Gastroesophageal sphincter (tissue), 4 donors: ENCODE results near the gene ACP4. TPM values are rescaled to one million over a fixed set of nuclear protein-coding genes. Genes with fewer than 3 reads are reported as not detected.

Experiments used
- ATAC-seq: fragments of 150-250 bp; one replicate; pipeline ENCODE4 v1.9.1; 2016; ENCODE audit warnings: mild to moderate bottlenecking, moderate library complexity
- H3K27ac ChIP-seq, 4 donors: fragments of 200-600 bp; sonication (generic) in 3 of 4; 1 replicate in 3 of 4; 2 replicates in 1 of 4; pipeline ENCODE4 v1.5.1; 2016 to 2019
- H3K27me3 ChIP-seq: fragments of 200-600 bp; sonication (generic); one replicate; pipeline ENCODE4 v1.5.1; 2019
- H3K36me3 ChIP-seq, 2 donors: fragments of 200-600 bp; sonication (generic); one replicate each; pipeline ENCODE4 v1.5.1; 2019; ENCODE audit warnings: control low read depth in 1 of 2
- H3K4me1 ChIP-seq, 3 donors: fragments of 200-600 bp; sonication (generic); 1 replicate in 2 of 3; 2 replicates in 1 of 3; pipeline ENCODE4 v1.5.1; 2016 to 2019; ENCODE audit warnings: control low read depth in 2 of 3
- H3K4me3 ChIP-seq, 2 donors: fragments of 200-600 bp; sonication (generic); one replicate each; pipeline ENCODE4 v1.5.1; 2019; ENCODE audit warnings: mild to moderate bottlenecking in 1 of 2, moderate library complexity in 1 of 2
- H3K9me3 ChIP-seq, 3 donors: fragments of 200-600 bp; sonication (generic); one replicate each; pipeline ENCODE4 v1.5.1; 2017 to 2019; ENCODE audit warnings: control low read depth in 2 of 3
- EP300 ChIP-seq: sonication (generic); formaldehyde crosslinking; IDR thresholded peaks from one replicate; pipeline ENCODE4 v1.6.1; 2017; ENCODE audit warnings: antibody characterized with exemption, mild to moderate bottlenecking
- POLR2A ChIP-seq, 2 donors: fragments of 450-650 bp; IDR thresholded peaks; one replicate each; pipeline ENCODE4 v1.6.1; 2017; ENCODE audit warnings: antibody characterized with exemption in 2 of 2, mild to moderate bottlenecking in 2 of 2, moderate library complexity in 1 of 2
- POLR2AphosphoS5 ChIP-seq: sonication (generic); formaldehyde crosslinking; IDR thresholded peaks from one replicate; pipeline ENCODE4 v1.6.1; 2017; ENCODE audit warnings: antibody characterized with exemption
- WGBS, 2 donors: methylation state at CpG; one replicate each; pipeline ENCODE4 v1.1.5; 2018; ENCODE audit warnings: low coverage in 1 of 2; 5-methylcytosine and 5-hydroxymethylcytosine counted together
- total RNA-seq, 4 donors: library from RNA; depleted of rRNA; stranded (reverse); fragments of >200 nt; gene quantifications; one replicate each; pipeline ENCODE4 v1.1.0, GENCODE V29; 2016
- TF ChIP-seq, protein P1 (sequence below), 4 experiments: fragments of 200-600 bp in 2 of 4; fragments of 450-650 bp in 2 of 4; sonication (generic) in 1 of 4; IDR thresholded peaks; one replicate each; pipeline ENCODE4 v1.5.1; 2017 to 2019; ENCODE audit warnings: antibody characterized with exemption in 4 of 4, mild to moderate bottlenecking in 2 of 4, moderate library complexity in 2 of 4

The ACP4 gene
- total RNA-seq, 4 donors from 2014 or later = not detected

- Histone ChIP-seq H3K9me3 (peaks cover 0 to 9% (median 0%) of the 10 kb centered on the region in 3 donors), H3K27me3 (peaks cover 66% of the 10 kb centered on the region), H3K4me3 (no peak overlapping the region), H3K36me3 (no peaks in the 10 kb centered on the region), H3K27ac (no peak overlapping the region), H3K4me1 (peaks cover 0 to 14% (median 5%) of the 10 kb centered on the region in 3 donors)
- WGBS, 2 donors = 76 to 83% methylated on average over 3 to 9 of the region's 10 CpGs
- no peak for ATAC-seq
- no peak for TF ChIP-seq POLR2A (IDR thresholded peaks at IDR 0.05)
- TF ChIP-seq EP300 = no peak
- no peak for TF ChIP-seq POLR2AphosphoS5
- TF ChIP-seq, protein P1, sequence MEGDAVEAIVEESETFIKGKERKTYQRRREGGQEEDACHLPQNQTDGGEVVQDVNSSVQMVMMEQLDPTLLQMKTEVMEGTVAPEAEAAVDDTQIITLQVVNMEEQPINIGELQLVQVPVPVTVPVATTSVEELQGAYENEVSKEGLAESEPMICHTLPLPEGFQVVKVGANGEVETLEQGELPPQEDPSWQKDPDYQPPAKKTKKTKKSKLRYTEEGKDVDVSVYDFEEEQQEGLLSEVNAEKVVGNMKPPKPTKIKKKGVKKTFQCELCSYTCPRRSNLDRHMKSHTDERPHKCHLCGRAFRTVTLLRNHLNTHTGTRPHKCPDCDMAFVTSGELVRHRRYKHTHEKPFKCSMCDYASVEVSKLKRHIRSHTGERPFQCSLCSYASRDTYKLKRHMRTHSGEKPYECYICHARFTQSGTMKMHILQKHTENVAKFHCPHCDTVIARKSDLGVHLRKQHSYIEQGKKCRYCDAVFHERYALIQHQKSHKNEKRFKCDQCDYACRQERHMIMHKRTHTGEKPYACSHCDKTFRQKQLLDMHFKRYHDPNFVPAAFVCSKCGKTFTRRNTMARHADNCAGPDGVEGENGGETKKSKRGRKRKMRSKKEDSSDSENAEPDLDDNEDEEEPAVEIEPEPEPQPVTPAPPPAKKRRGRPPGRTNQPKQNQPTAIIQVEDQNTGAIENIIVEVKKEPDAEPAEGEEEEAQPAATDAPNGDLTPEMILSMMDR (IDR thresholded peaks at IDR 0.05) = no peak
These were observed 47.1 kb downstream of the ACP4 start for GRCh38 chr19:50837300-50837699.

- no peak for TF ChIP-seq EP300
- TF ChIP-seq POLR2AphosphoS5 = no peak
- TF ChIP-seq, protein P1 (IDR thresholded peaks at IDR 0.05) = no peak
- no peak for TF ChIP-seq POLR2A (IDR thresholded peaks at IDR 0.05)
- 3 to 14% methylated on average over 3 to 6 of the region's 6 CpGs for WGBS, 2 donors
- Histone ChIP-seq H3K4me1 (peaks cover 0 to 14% (median 5%) of the 10 kb centered on the region in 3 donors), H3K4me3 (no peak overlapping the region), H3K36me3 (no peaks in the 10 kb centered on the region), H3K27me3 (peaks cover 56% of the 10 kb centered on the region), H3K27ac (no peak overlapping the region), H3K9me3 (peaks cover 0 to 17% (median 0%) of the 10 kb centered on the region in 3 donors)
- ATAC-seq = no peak
These were observed 48.0 kb downstream of the ACP4 start for GRCh38 chr19:50838239-50838638.

DNA sequence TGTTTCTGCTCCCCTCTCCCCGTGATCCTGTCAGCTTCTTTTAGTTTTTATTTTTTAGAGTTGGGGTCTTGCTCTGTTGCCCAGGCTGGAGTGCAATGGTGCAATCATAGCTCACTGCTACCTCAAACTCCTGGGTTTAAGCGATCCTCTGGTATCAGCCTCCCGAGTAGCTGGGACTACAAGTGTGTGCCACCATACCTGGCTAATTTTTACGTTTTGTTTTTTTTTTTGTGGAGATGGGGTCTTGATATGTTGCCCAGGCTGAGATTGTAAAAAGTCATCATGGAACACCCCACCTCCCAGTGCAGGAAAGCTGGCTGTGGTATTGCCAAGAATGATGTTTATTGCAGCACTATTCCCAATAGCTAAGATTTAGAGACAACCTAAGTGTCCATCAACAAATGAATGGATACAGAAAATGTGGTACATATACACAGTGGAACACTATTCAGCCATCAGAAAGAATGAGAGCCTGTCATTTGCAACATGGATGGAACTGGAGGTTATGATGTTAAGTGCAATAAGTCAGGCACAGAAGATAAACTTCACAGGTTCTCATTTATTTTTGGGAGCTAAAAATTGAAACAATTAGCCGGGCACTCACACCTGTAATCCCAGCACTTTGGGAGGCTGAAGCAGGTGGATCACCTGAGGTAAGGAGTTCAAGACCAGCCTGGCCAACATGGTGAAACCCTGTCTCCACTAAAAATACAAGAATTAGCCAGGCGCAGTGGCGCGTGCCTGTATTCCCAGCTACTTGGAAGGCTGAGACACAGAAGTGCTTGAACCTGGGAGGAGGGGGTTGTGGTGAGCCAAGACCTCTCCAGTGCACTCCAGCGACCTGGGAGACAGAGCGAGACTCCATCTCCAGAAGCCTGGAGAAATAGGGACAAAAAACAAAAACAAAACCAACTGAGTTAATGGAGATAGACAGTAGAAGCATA, 49.8 kb downstream of the ACP4 start:
- WGBS, 2 donors = 66 to 92% methylated on average over 4 to 5 of the region's 10 CpGs
- H3K27me3 ChIP-seq = peaks cover 52% of the 10 kb centered on the region
- peaks cover 0 to 14% (median 5%) of the 10 kb centered on the region in 3 donors for H3K4me1 ChIP-seq
- no peak overlapping the region for H3K4me3 ChIP-seq
- TF ChIP-seq, protein P1 (IDR thresholded peaks at IDR 0.05) = no peak
- TF ChIP-seq POLR2A (IDR thresholded peaks at IDR 0.05) (no peak), POLR2AphosphoS5 (no peak), EP300 (no peak)
- no peak for ATAC-seq
- no peak overlapping the region for H3K27ac ChIP-seq
- H3K9me3 ChIP-seq = peaks cover 0 to 32% (median 0%) of the 10 kb centered on the region in 3 donors
- no peaks in the 10 kb centered on the region for H3K36me3 ChIP-seq

GRCh38 chr19:50842130-50842529, 51.9 kb downstream of the ACP4 start:
- no peaks in the 10 kb centered on the region for H3K4me1 ChIP-seq
- peaks cover 44% of the 10 kb centered on the region for H3K27me3 ChIP-seq
- WGBS, 2 donors = 83 to 87% methylated on average over 6 of the region's 6 CpGs
- H3K4me3 ChIP-seq = no peak overlapping the region
- H3K27ac ChIP-seq = no peak overlapping the region
- ATAC-seq = no peak
- TF ChIP-seq POLR2A (IDR thresholded peaks at IDR 0.05) (no peak), EP300 (no peak)
- peaks cover 0 to 32% (median 0%) of the 10 kb centered on the region in 3 donors for H3K9me3 ChIP-seq
- no peaks in the 10 kb centered on the region for H3K36me3 ChIP-seq

- no peak for ATAC-seq
- peaks cover 42% of the 10 kb centered on the region for H3K27me3 ChIP-seq
- H3K9me3 ChIP-seq = peaks cover 0 to 32% (median 0%) of the 10 kb centered on the region in 3 donors
- no peaks in the 10 kb centered on the region for H3K36me3 ChIP-seq
- no peak for TF ChIP-seq EP300
- TF ChIP-seq POLR2A (IDR thresholded peaks at IDR 0.05) = no peak
- TF ChIP-seq POLR2AphosphoS5 = no peak
- TF ChIP-seq, protein P1 (IDR thresholded peaks at IDR 0.05) = no peak
- H3K27ac ChIP-seq = no peak overlapping the region
- H3K4me3 ChIP-seq = no peak overlapping the region
- WGBS, 2 donors = 89 to 100% methylated on average over 1 to 2 of the region's 2 CpGs
- no peaks in the 10 kb centered on the region for H3K4me1 ChIP-seq
These were observed 53.0 kb downstream of the ACP4 start for GRCh38 chr19:50843205-50843604.
